Chondrocyte (in vitro differentiated cells): ENCODE data around the gene NCAM1. TPM values are rescaled to one million over a fixed set of nuclear protein-coding genes. Genes with fewer than 3 reads are reported as not detected.

ENCODE experiments used
- DNase-seq: peaks from one replicate; pipeline ENCODE4 v3.0.0; 2021; ENCODE audit warnings: mixed read lengths, low spot score
- H3K27ac Mint-ChIP-seq: one replicate; pipeline ENCODE4 v1.8.0; 2021; ENCODE audit warnings: mild to moderate bottlenecking, moderate library complexity, mixed read lengths; ENCODE audit not compliant: unreplicated experiment
- H3K27me3 Mint-ChIP-seq: 2 replicates; pipeline ENCODE4 v1.8.0; 2021; ENCODE audit warnings: low read depth, mixed read lengths
- H3K36me3 Mint-ChIP-seq: 2 replicates; pipeline ENCODE4 v1.8.0; 2021; ENCODE audit warnings: low read depth, mixed read lengths
- H3K4me1 Mint-ChIP-seq: 2 replicates; pipeline ENCODE4 v1.8.0; 2021; ENCODE audit warnings: low read depth, mild to moderate bottlenecking, mixed read lengths
- H3K4me3 Mint-ChIP-seq: one replicate; pipeline ENCODE4 v1.8.0; 2021; ENCODE audit warnings: mild to moderate bottlenecking, moderate library complexity, mixed read lengths; ENCODE audit not compliant: unreplicated experiment
- H3K9me3 Mint-ChIP-seq: 2 replicates; pipeline ENCODE4 v1.8.0; 2021; ENCODE audit warnings: low read depth, mixed read lengths
- total RNA-seq: library from RNA; stranded (reverse); gene quantifications from 3 replicates; pipeline ENCODE4 v1.2.1, GENCODE V29; 2021
- TF ChIP-seq, protein P1 (sequence below): fragments of 200-600 bp; sonication (generic); IDR thresholded peaks from 2 replicates; pipeline ENCODE4 v1.5.0; 2021; ENCODE audit warnings: antibody characterized with exemption, mild to moderate bottlenecking, moderate library complexity

The NCAM1 gene
- total RNA-seq, 1 donor from 2014 or later: 3.9 TPM

DNA sequence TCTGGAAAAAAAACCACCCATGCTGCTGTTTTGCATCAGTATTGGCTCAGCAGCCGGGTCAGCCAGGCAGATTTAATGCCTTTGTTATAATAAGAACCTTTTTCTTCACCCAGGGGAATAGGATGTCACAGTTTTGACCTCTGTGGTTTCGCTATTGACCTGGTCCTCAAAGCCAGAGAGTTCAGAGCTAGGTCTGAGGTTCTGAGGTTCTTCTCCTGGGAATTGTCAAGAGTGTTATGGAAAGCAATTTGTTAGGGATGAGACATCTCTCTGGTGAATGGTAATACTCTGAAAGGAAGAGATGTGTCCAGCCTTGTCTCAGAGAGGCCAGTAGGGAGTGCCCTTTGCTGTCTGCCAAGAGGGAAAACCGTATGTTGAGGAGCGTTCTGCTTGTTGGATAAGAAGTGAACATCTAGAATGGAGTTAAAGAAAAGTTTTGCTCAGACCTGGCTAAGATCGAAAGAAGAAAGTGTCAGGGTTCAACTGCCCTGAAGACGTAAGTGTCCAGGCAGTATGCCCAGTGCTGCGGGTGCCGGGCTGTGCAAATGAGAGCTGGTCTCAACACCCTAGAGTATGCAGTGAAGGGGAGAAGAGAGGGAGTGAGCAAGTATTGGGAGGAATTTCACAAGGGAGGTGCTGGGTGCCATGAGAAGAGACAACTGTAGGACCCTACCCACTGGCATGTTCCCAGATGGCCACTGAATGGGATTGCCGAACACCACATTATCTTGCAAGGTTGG is 202.2 kb downstream of the NCAM1 start:
- H3K9me3 Mint-ChIP-seq: no peaks in the 10 kb centered on the region
- H3K27ac Mint-ChIP-seq: no peak overlapping the region
- no peak for DNase-seq
- H3K36me3 Mint-ChIP-seq: no peaks in the 10 kb centered on the region
- TF ChIP-seq, protein P1, sequence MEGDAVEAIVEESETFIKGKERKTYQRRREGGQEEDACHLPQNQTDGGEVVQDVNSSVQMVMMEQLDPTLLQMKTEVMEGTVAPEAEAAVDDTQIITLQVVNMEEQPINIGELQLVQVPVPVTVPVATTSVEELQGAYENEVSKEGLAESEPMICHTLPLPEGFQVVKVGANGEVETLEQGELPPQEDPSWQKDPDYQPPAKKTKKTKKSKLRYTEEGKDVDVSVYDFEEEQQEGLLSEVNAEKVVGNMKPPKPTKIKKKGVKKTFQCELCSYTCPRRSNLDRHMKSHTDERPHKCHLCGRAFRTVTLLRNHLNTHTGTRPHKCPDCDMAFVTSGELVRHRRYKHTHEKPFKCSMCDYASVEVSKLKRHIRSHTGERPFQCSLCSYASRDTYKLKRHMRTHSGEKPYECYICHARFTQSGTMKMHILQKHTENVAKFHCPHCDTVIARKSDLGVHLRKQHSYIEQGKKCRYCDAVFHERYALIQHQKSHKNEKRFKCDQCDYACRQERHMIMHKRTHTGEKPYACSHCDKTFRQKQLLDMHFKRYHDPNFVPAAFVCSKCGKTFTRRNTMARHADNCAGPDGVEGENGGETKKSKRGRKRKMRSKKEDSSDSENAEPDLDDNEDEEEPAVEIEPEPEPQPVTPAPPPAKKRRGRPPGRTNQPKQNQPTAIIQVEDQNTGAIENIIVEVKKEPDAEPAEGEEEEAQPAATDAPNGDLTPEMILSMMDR: peak; percentile 32
- H3K27me3 Mint-ChIP-seq: no peaks in the 10 kb centered on the region
- no peak overlapping the region for H3K4me3 Mint-ChIP-seq
- H3K4me1 Mint-ChIP-seq: peaks cover 9% of the 10 kb centered on the region

DNA sequence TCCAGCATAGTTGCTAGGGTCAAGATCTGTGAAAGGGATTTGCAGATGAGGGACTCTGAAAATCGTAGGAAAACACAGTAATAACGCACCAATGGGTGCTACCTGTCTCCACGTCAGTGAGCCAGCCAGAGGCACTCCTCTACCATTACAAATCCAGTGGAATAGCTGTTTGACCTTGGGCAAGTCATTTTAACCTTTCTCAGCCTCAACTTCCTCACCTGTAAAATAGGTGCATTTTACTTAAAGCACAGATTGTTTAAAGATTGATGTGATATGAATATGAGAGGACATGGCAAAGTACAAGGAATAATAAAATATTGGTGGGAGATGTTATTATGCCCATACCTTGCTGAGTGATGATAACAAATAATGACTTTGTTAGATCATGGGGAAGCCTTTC is 205.1 kb downstream of the NCAM1 start:
- Mint-ChIP-seq H3K4me1 (peaks cover 9% of the 10 kb centered on the region), H3K4me3 (no peak overlapping the region), H3K27ac (no peak overlapping the region), H3K27me3 (no peaks in the 10 kb centered on the region), H3K36me3 (no peaks in the 10 kb centered on the region), H3K9me3 (no peaks in the 10 kb centered on the region)
- TF ChIP-seq, protein P1: no peak
- DNase-seq: no peak

- H3K4me1 Mint-ChIP-seq: peaks cover 5% of the 10 kb centered on the region
- TF ChIP-seq, protein P1: no peak
Measured at GRCh38 chr11:113167599-113167998, 206.4 kb downstream of the NCAM1 start.

GRCh38 chr11:113168354-113169342 is 207.4 kb downstream of the NCAM1 start:
- no peaks in the 10 kb centered on the region for H3K27me3 Mint-ChIP-seq
- H3K4me3 Mint-ChIP-seq: no peak overlapping the region
- DNase-seq: no peak
- H3K36me3 Mint-ChIP-seq: no peaks in the 10 kb centered on the region
- H3K4me1 Mint-ChIP-seq: no peaks in the 10 kb centered on the region
- H3K27ac Mint-ChIP-seq: no peak overlapping the region
- no peaks in the 10 kb centered on the region for H3K9me3 Mint-ChIP-seq
- TF ChIP-seq, protein P1: no peak

More at GRCh38 chr11:113167599-113167998, 206.4 kb downstream of the NCAM1 start:
- Mint-ChIP-seq H3K4me3 (no peak overlapping the region), H3K36me3 (no peaks in the 10 kb centered on the region), H3K9me3 (no peaks in the 10 kb centered on the region), H3K27me3 (no peaks in the 10 kb centered on the region), H3K27ac (no peak overlapping the region)
- no peak for DNase-seq

- no peaks in the 10 kb centered on the region for H3K27me3 Mint-ChIP-seq
- H3K27ac Mint-ChIP-seq: no peak overlapping the region
- no peak overlapping the region for H3K4me3 Mint-ChIP-seq
- H3K9me3 Mint-ChIP-seq: no peaks in the 10 kb centered on the region
- TF ChIP-seq, protein P1: no peak
- H3K4me1 Mint-ChIP-seq: peaks cover 21% of the 10 kb centered on the region
- H3K36me3 Mint-ChIP-seq: no peaks in the 10 kb centered on the region
- DNase-seq: no peak
Measured at GRCh38 chr11:113172382-113172951, 211.2 kb downstream of the NCAM1 start.
